LNCaP clone FGC (cell line): Measurements from ENCODE around the gene TRAF7.
A peak's percentile ranks its signal among the peaks of the same experiment; 100 is the strongest.
"Not testable (repeated sequence)": the region's sequence is repeated elsewhere in the genome, so short reads cannot be mapped to it uniquely, and the experiment has no call there.

Experiments
- DNase-seq: peaks from one replicate; pipeline ENCODE4 v3.0.0-alpha.2; 2011; ENCODE audit warnings: low read depth
- H3K4me3 ChIP-seq: 2 replicates; pipeline ENCODE4 v1.5.1; 2011; ENCODE audit warnings: mild to moderate bottlenecking, low read depth, low read length, control low read depth
- CTCF ChIP-seq: IDR thresholded peaks from 2 replicates; pipeline ENCODE4 v1.5.1; 2012; ENCODE audit warnings: mild to moderate bottlenecking; ENCODE audit not compliant: control insufficient read depth, insufficient read depth; ENCODE audit errors: extremely low read depth

Gene TRAF7

GRCh38 chr16:2115591-2115973 is 40.0 kb upstream of the TRAF7 start:
- TF ChIP-seq CTCF = no peak
- no peak for DNase-seq
- H3K4me3 ChIP-seq = no peak overlapping the region

GRCh38 chr16:2116428-2116827 is 39.2 kb upstream of the TRAF7 start:
- not testable (repeated sequence) for DNase-seq, H3K4me3 ChIP-seq

GRCh38 chr16:2117341-2117740 is 38.2 kb upstream of the TRAF7 start:
- H3K4me3 ChIP-seq = not testable (repeated sequence)

GRCh38 chr16:2117960-2118722 is 37.4 kb upstream of the TRAF7 start:
- DNase-seq, H3K4me3 ChIP-seq: not testable (repeated sequence)

More at GRCh38 chr16:2117341-2117740, 38.2 kb upstream of the TRAF7 start:
- DNase-seq = not testable (repeated sequence)

GRCh38 chr16:2121325-2121724 is 34.3 kb upstream of the TRAF7 start:
- DNase-seq, H3K4me3 ChIP-seq: not testable (repeated sequence)
- peak; percentile 44 for TF ChIP-seq CTCF

GRCh38 chr16:2121853-2122252 is 33.7 kb upstream of the TRAF7 start:
- no peak for DNase-seq
- H3K4me3 ChIP-seq = no peak overlapping the region
- TF ChIP-seq CTCF = no peak

GRCh38 chr16:2122429-2122828 is 33.2 kb upstream of the TRAF7 start:
- DNase-seq = no peak
- H3K4me3 ChIP-seq = 0 out of 2 replicates have a peak overlapping the region, but pooled peaks have one; percentile 4
- no peak for TF ChIP-seq CTCF

- DNase-seq, H3K4me3 ChIP-seq: not testable (repeated sequence)
Measured at GRCh38 chr16:2122934-2123683, 32.5 kb upstream of the TRAF7 start.

GRCh38 chr16:2123706-2124376 is 31.7 kb upstream of the TRAF7 start:
- not testable (repeated sequence) for H3K4me3 ChIP-seq, DNase-seq

- H3K4me3 ChIP-seq = peak overlapping the region; percentile 41
- not testable (repeated sequence) for DNase-seq
Measured at GRCh38 chr16:2124377-2124693, 31.2 kb upstream of the TRAF7 start.

GRCh38 chr16:2124694-2125444 is 30.7 kb upstream of the TRAF7 start:
- H3K4me3 ChIP-seq = peak overlapping the region; percentile 41

GRCh38 chr16:2125609-2126008 is 30.0 kb upstream of the TRAF7 start:
- peak overlapping the region; percentile 29 for H3K4me3 ChIP-seq
- not testable (repeated sequence) for DNase-seq

More at GRCh38 chr16:2124694-2125444, 30.7 kb upstream of the TRAF7 start:
- peak; percentile 61 for DNase-seq

GRCh38 chr16:2126161-2126743 is 29.3 kb upstream of the TRAF7 start:
- not testable (repeated sequence) for H3K4me3 ChIP-seq, DNase-seq
